K562 (cell line): Measurements from ENCODE around the gene CCNT1. TPM values are rescaled to one million over a fixed set of nuclear protein-coding genes. Genes with fewer than 3 reads are reported as not detected.

Experiments used
- BMI1 ChIP-seq: fragments of 150-350 bp; IDR thresholded peaks from 2 replicates; pipeline ENCODE4 v1.6.1; 2014; ENCODE audit warnings: low read length
- CREM ChIP-seq: IDR thresholded peaks from 2 replicates; pipeline ENCODE4 v1.6.1; 2014; ENCODE audit warnings: antibody characterized with exemption, low read depth
- CXXC5 ChIP-seq: fragments of 250-450 bp; sonication (Bioruptor Pico); IDR thresholded peaks from 2 replicates; pipeline ENCODE4 v1.8.0; 2022; ENCODE audit warnings: inconsistent platforms, mild to moderate bottlenecking, moderate library complexity
- DNMT1 ChIP-seq: fragments of 450-650 bp; IDR thresholded peaks from 2 replicates; pipeline ENCODE4 v1.6.1; 2016; ENCODE audit warnings: antibody characterized with exemption, mild to moderate bottlenecking
- E2F3 ChIP-seq: fragments of 250-450 bp; sonication (Bioruptor Pico); IDR thresholded peaks from 2 replicates; pipeline ENCODE4 v1.4.0; 2020; ENCODE audit warnings: mild to moderate bottlenecking
- FOXM1 ChIP-seq, 2 experiments: fragments of 450-650 bp in 1 of 2; sonication (generic) in 1 of 2; formaldehyde crosslinking in 1 of 2; IDR thresholded peaks; 2 replicates each; pipeline versions ENCODE4 v1.6.1 to v1.9.0; 2017 to 2022; ENCODE audit warnings: low read depth in 2 of 2, mild to moderate bottlenecking in 2 of 2, missing genetic modification reagents in 1 of 2, moderate library complexity in 1 of 2
- HDAC2 ChIP-seq: fragments of 450-650 bp; IDR thresholded peaks from 2 replicates; pipeline ENCODE4 v1.6.1; 2016; ENCODE audit warnings: mild to moderate bottlenecking
- KDM5B ChIP-seq: fragments of 200-600 bp; sonication (generic); IDR thresholded peaks from 2 replicates; pipeline ENCODE4 v1.6.1; 2012; ENCODE audit warnings: low read depth, mild to moderate bottlenecking, moderate library complexity, low read length, control low read depth, inconsistent platforms; ENCODE audit not compliant: insufficient replicate concordance
- MED1 ChIP-seq: sonication (generic); formaldehyde crosslinking; IDR thresholded peaks from 2 replicates; pipeline ENCODE4 v1.8.1; 2023; ENCODE audit warnings: missing genetic modification reagents, borderline replicate concordance
- NCOA4 ChIP-seq: fragments of 450-650 bp; IDR thresholded peaks from 2 replicates; pipeline ENCODE4 v1.6.1; 2018; ENCODE audit warnings: mild to moderate bottlenecking; ENCODE audit not compliant: partially characterized antibody
- SLC30A9 ChIP-seq: fragments of 250-450 bp; sonication (Bioruptor Pico); IDR thresholded peaks from 2 replicates; pipeline ENCODE4 v1.8.0; 2022; ENCODE audit warnings: mild to moderate bottlenecking, moderate library complexity
- SPI1 ChIP-seq: IDR thresholded peaks from 2 replicates; pipeline ENCODE4 v1.6.1; 2011; ENCODE audit warnings: low read depth, low read length, control low read depth, borderline replicate concordance
- SUPT5H ChIP-seq: fragments of 450-650 bp; IDR thresholded peaks from 2 replicates; pipeline ENCODE4 v1.6.1; 2016
- TEAD4 ChIP-seq, 2 experiments: sonication (generic) in 1 of 2; formaldehyde crosslinking in 1 of 2; IDR thresholded peaks; 2 replicates each; pipeline versions ENCODE4 v1.6.1 to v1.8.0; 2012 to 2022; ENCODE audit warnings: borderline replicate concordance in 1 of 2, inconsistent platforms in 1 of 2, low read length in 1 of 2, mild to moderate bottlenecking in 1 of 2, missing genetic modification reagents in 1 of 2
- U2AF2 ChIP-seq: fragments of 200-400 bp; formaldehyde crosslinking; optimal IDR thresholded peaks from 2 replicates; pipeline ENCODE3; 2017; ENCODE audit warnings: low read depth, mild to moderate bottlenecking, low read length
- YY1 ChIP-seq, 3 experiments: IDR thresholded peaks; 2 replicates each; pipeline ENCODE4 v1.6.1; 2011; ENCODE audit warnings: low read length in 2 of 3, mild to moderate bottlenecking in 2 of 3, moderate library complexity in 2 of 3, borderline replicate concordance in 1 of 3, control low read depth in 1 of 3, low read depth in 1 of 3; ENCODE audit not compliant: insufficient read depth in 3 of 3, insufficient replicate concordance in 2 of 3, control insufficient read depth in 1 of 3, insufficient read length in 1 of 3; ENCODE audit errors: extremely low read depth in 1 of 3
- polyA plus RNA-seq, 8 experiments: library from polyadenylated mRNA; depleted of rRNA in 4 of 8; stranded (reverse) in 5 of 8; unstranded in 3 of 8; fragments of >200 nt; fragmentation: Nextera tagmentation in 2 of 8; fragmentation: Illumina TruSeq in 1 of 8; extraction: Ambion mirVana in 2 of 8; extraction: Trizol in 1 of 8; gene quantifications; 2 replicates each; pipeline versions ENCODE4 v1.2.1 to v1.2.3, GENCODE V29; 2011 to 2014; ENCODE audit warnings: inconsistent platforms in 1 of 8, missing spikeins in 1 of 8
- total RNA-seq, 7 experiments: library from RNA; depleted of rRNA in 6 of 7; stranded (reverse); fragments of >200 nt in 6 of 7; fragmentation: Illumina TruSeq in 2 of 7; extraction: Trizol in 2 of 7; gene quantifications; 2 replicates each; pipeline versions ENCODE4 v1.2.1 to v1.2.3, GENCODE V29; 2011 to 2021; ENCODE audit warnings: low replicate concordance in 1 of 7
- TF ChIP-seq, protein P1 (sequence below): fragments of 250-450 bp; sonication (Bioruptor Pico); IDR thresholded peaks from 2 replicates; pipeline ENCODE4 v1.4.0; 2020
- TF ChIP-seq, protein P2 (sequence below): fragments of 450-650 bp; IDR thresholded peaks from 2 replicates; pipeline ENCODE4 v1.6.1; 2016; ENCODE audit warnings: mild to moderate bottlenecking
- TF ChIP-seq, protein P3 (sequence below): sonication (generic); formaldehyde crosslinking; IDR thresholded peaks from 2 replicates; pipeline ENCODE4 v1.8.0; 2022; ENCODE audit warnings: mild to moderate bottlenecking, missing genetic modification reagents

CCNT1 gene
- total and polyA plus RNA-seq, 9 of the 15 experiments (the other 6 are each of a cell fraction or from before 2014, with no cell fraction given): 9.7 to 52.4 (median 33.4) TPM

DNA sequence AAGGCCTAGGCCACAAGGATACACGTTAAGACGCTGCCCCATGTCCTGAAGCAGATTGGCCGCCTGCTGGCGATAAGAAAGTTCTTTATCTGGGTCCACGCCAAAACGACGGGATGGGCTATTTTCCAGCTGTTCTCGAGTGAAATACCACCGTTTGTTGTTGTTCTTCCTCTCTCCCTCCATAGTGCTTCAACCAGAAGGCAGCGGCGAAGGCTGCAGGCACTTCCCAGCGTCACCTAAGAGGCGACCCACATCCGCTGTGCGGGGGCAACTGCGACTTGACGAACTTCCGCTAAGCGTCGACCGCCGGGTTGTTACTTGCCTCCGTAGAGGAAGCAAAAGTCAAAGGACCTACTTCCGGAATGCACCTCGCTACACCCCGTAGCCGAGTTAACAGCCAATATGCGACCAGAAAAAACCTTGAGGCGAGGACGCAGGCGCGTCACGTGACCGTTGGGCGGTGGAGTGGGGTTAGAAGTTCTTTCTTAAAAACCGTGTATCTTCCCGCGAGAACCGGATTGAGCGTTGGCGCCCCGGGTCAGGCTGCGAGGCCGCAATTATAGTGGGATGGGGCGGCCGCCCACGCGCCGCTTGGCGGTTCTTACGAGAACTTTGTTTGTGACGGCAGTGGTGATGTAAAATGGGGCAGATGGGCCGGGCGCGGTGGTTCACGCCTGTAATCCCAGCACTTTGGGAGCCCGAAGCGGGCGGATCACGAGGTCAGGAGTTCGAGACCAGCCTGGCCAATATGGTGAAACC is at the start of gene CCNT1 (continued):
- TF ChIP-seq, protein P1, sequence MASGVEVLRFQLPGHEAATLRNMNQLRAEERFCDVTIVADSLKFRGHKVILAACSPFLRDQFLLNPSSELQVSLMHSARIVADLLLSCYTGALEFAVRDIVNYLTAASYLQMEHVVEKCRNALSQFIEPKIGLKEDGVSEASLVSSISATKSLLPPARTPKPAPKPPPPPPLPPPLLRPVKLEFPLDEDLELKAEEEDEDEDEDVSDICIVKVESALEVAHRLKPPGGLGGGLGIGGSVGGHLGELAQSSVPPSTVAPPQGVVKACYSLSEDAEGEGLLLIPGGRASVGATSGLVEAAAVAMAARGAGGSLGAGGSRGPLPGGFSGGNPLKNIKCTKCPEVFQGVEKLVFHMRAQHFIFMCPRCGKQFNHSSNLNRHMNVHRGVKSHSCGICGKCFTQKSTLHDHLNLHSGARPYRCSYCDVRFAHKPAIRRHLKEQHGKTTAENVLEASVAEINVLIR: peak; percentile 92
- peak; percentile 58; the same call in 1 of the 2 replicates for TF ChIP-seq TEAD4 (IDR thresholded peaks at IDR 0.05; ENCODE audit: low read length)
- TF ChIP-seq TEAD4 (CRISPR knock-in tag; IDR thresholded peaks at IDR 0.05; ENCODE audit: borderline replicate concordance): no peak
- TF ChIP-seq SUPT5H: peak; percentile 80
- 0 out of 2 replicates have a peak, but pooled peaks have one; percentile 17 for TF ChIP-seq SPI1
- peak; percentile 79 for TF ChIP-seq KDM5B
- TF ChIP-seq DNMT1: no peak
- no peak; the same call in 1 of the 2 replicates for TF ChIP-seq E2F3 (CRISPR knock-in tag)
- peak; percentile 85; the same call in 1 of the 2 replicates for TF ChIP-seq FOXM1 (IDR thresholded peaks at IDR 0.05; ENCODE audit: low read depth)
- no peak for TF ChIP-seq FOXM1 (CRISPR knock-in tag; IDR thresholded peaks at IDR 0.05; ENCODE audit: low read depth)
- TF ChIP-seq, protein P2, sequence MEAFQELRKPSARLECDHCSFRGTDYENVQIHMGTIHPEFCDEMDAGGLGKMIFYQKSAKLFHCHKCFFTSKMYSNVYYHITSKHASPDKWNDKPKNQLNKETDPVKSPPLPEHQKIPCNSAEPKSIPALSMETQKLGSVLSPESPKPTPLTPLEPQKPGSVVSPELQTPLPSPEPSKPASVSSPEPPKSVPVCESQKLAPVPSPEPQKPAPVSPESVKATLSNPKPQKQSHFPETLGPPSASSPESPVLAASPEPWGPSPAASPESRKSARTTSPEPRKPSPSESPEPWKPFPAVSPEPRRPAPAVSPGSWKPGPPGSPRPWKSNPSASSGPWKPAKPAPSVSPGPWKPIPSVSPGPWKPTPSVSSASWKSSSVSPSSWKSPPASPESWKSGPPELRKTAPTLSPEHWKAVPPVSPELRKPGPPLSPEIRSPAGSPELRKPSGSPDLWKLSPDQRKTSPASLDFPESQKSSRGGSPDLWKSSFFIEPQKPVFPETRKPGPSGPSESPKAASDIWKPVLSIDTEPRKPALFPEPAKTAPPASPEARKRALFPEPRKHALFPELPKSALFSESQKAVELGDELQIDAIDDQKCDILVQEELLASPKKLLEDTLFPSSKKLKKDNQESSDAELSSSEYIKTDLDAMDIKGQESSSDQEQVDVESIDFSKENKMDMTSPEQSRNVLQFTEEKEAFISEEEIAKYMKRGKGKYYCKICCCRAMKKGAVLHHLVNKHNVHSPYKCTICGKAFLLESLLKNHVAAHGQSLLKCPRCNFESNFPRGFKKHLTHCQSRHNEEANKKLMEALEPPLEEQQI: peak; percentile 80
- no peak for TF ChIP-seq MED1 (CRISPR knock-in tag)
- TF ChIP-seq BMI1: no peak
- peak; percentile 67; the same call in 1 of the 2 replicates for TF ChIP-seq HDAC2
- TF ChIP-seq YY1 (IDR thresholded peaks at IDR 0.05; ENCODE audit: borderline replicate concordance in 1 of 3, control insufficient read depth in 1 of 3, extremely low read depth in 1 of 3, insufficient read depth in 3 of 3, insufficient read length in 1 of 3, insufficient replicate concordance in 2 of 3, low read depth in 1 of 3, low read length in 2 of 3): peak in 1 of 3 experiments; percentile 81
- peak; percentile 97 for TF ChIP-seq CXXC5 (CRISPR knock-in tag)
- TF ChIP-seq U2AF2: no peak
- peak; percentile 98 for TF ChIP-seq CREM
- TF ChIP-seq NCOA4: no peak
- TF ChIP-seq, protein P3, sequence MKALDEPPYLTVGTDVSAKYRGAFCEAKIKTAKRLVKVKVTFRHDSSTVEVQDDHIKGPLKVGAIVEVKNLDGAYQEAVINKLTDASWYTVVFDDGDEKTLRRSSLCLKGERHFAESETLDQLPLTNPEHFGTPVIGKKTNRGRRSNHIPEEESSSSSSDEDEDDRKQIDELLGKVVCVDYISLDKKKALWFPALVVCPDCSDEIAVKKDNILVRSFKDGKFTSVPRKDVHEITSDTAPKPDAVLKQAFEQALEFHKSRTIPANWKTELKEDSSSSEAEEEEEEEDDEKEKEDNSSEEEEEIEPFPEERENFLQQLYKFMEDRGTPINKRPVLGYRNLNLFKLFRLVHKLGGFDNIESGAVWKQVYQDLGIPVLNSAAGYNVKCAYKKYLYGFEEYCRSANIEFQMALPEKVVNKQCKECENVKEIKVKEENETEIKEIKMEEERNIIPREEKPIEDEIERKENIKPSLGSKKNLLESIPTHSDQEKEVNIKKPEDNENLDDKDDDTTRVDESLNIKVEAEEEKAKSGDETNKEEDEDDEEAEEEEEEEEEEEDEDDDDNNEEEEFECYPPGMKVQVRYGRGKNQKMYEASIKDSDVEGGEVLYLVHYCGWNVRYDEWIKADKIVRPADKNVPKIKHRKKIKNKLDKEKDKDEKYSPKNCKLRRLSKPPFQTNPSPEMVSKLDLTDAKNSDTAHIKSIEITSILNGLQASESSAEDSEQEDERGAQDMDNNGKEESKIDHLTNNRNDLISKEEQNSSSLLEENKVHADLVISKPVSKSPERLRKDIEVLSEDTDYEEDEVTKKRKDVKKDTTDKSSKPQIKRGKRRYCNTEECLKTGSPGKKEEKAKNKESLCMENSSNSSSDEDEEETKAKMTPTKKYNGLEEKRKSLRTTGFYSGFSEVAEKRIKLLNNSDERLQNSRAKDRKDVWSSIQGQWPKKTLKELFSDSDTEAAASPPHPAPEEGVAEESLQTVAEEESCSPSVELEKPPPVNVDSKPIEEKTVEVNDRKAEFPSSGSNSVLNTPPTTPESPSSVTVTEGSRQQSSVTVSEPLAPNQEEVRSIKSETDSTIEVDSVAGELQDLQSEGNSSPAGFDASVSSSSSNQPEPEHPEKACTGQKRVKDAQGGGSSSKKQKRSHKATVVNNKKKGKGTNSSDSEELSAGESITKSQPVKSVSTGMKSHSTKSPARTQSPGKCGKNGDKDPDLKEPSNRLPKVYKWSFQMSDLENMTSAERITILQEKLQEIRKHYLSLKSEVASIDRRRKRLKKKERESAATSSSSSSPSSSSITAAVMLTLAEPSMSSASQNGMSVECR (CRISPR knock-in tag): peak; percentile 36
- TF ChIP-seq SLC30A9: no peak
